MG63 (cell line): Measurements from ENCODE around the gene STK11. TPM values are rescaled to one million over a fixed set of nuclear protein-coding genes. Genes with fewer than 3 reads are reported as not detected.
A peak's percentile ranks its signal among the peaks of the same experiment; 100 is the strongest.
"Not testable (repeated sequence)": the region's sequence is repeated elsewhere in the genome, so short reads cannot be mapped to it uniquely, and the experiment has no call there.

Experiments used
- DNase-seq: peaks from one replicate; pipeline ENCODE4 v3.0.0-alpha.2; 2020
- H3K27me3 ChIP-seq: fragments of 250-450 bp; sonication (Bioruptor Pico); 2 replicates; pipeline ENCODE4 v1.5.1; 2020; ENCODE audit warnings: mild to moderate bottlenecking, moderate library complexity
- H3K36me3 ChIP-seq: fragments of 250-450 bp; sonication (Bioruptor Pico); 2 replicates; pipeline ENCODE4 v1.5.1; 2020; ENCODE audit warnings: mild to moderate bottlenecking, moderate library complexity
- H3K4me3 ChIP-seq: fragments of 250-450 bp; sonication (Bioruptor Pico); 2 replicates; pipeline ENCODE4 v1.5.1; 2020; ENCODE audit warnings: mild to moderate bottlenecking, moderate library complexity
- H3K9me3 ChIP-seq: fragments of 250-450 bp; sonication (Bioruptor Pico); 2 replicates; pipeline ENCODE4 v1.5.1; 2020; ENCODE audit warnings: mild to moderate bottlenecking, moderate library complexity
- total RNA-seq: library from RNA; depleted of rRNA; stranded (reverse); fragments of >200 nt; shearing (Covaris generic); gene quantifications from 2 replicates; pipeline ENCODE4 v1.2.3, GENCODE V29; 2014; ENCODE audit warnings: low replicate concordance

STK11 gene
- total RNA-seq, 1 experiment from 2014 or later = 51.5 TPM

DNA sequence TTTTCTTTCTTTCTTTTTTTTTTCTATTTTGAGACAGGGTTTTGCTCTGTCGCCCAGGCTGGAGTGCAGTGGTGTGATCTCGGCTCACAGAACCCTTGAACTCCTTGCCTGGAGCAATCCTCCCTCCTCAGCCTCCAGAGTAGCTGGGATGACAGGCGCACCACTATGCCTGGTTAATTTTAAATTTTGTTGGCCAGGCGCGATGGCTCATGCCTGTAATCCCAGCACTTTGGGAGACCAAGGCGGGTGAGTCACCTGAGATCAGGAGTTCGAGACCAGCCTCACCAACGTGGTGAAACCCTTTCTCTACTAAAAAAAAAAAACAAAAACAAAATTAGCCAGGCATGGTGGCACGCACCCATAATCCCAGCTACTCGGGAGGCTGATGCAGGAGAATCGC is 22.9 kb upstream of the STK11 start:
- no peak for DNase-seq
- Histone ChIP-seq H3K9me3 (no peaks in the 10 kb centered on the region), H3K27me3 (no peaks in the 10 kb centered on the region), H3K4me3 (no peak overlapping the region), H3K36me3 (no peaks in the 10 kb centered on the region)

DNA sequence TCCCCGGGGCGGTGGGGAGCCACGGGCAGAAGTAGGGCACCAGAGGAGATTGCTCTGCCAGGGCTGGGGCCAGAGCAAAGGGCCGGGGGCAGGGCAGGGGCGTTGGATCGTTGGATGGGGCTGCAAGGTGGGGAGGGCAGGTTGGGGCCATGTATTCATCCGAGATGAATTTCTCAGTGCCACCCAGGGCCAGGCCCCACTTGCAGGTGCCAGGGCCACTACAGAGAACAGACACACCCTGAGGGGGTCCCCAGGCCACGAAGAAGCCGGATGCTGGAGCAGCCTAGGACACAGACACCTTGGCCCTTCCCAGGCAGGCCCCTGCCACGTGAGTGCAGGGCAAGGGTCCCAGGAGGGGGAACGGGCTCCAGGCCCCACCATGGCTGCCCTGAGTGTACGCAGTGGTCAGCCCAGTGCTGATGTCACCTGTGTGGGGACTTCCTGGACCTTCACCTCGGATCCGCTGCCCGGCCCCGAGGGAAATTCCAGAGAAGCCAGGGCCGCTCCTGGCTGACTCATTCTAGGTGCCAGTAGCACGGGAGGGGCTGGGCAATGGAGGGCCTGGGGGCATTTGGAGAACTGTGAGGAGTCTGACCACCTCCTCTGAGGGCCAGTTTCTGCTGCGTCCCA is 21.9 kb upstream of the STK11 start:
- no peaks in the 10 kb centered on the region for H3K36me3 ChIP-seq
- no peak overlapping the region for H3K4me3 ChIP-seq
- H3K9me3 ChIP-seq = no peaks in the 10 kb centered on the region
- DNase-seq = peak; percentile 48
- H3K27me3 ChIP-seq = no peaks in the 10 kb centered on the region

DNA sequence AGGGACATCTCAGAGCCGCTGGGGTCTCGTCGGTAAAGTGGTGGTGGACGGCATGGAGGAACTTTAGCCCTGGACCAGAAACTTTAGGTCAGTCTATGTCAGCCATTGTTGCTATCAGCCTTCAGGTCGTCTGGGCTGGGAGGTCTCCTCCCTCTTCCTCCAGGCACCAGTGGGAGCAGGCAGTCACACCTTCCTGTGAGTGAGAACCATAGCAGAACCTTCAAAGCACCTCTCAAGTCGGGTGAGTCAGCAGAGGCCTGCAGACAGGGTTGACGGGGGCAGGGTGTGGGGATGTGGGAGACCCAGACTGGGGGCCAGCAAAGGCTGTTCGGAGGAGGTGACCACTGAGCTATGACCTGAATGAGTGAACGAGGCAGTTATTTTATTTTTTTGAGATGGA is 16.2 kb upstream of the STK11 start:
- no peak for DNase-seq
- Histone ChIP-seq H3K9me3 (no peaks in the 10 kb centered on the region), H3K4me3 (no peak overlapping the region), H3K36me3 (no peaks in the 10 kb centered on the region), H3K27me3 (no peaks in the 10 kb centered on the region)

DNA sequence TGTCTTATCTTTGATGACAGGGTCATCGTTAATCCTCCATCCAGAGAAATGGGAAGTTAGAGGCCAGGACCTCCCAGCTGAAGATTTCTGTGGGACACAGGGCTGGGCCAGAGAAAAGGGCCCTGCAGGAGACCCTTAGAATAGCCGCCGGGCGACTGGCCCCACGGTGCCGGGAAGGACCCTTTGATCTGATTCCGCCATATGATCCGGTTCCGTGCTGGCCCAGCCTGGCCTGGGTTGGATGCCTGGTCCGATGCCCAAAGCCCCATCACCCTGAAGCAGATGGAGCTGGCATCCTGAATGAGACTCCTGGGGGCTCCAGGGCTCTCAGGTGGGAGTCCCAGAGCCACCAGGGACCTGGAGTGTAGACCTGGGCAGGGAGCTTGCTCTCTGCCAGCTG is 6.0 kb upstream of the STK11 start:
- Histone ChIP-seq H3K27me3 (no peaks in the 10 kb centered on the region), H3K36me3 (no peaks in the 10 kb centered on the region), H3K4me3 (no peak overlapping the region), H3K9me3 (no peaks in the 10 kb centered on the region)
- no peak for DNase-seq

DNA sequence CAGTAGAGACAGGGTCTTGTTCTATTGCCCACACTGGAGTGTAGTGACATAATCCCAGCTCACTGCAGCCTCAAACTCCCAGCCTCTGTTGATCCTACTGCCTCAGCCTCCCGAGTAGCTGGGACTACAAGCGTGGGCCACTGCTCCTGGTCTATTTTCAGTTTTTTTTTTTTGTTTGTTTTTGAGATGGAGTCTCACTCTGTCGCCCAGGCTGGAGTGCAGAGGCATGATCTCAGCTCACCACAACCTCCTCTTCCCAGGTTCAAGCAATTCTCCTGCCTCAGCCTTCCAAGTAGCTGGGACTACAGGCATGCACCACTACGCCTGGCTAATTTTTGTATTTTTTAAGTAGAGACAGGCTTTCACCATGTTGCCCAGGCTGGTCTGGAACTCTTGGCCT is 5.0 kb upstream of the STK11 start:
- not testable (repeated sequence) for H3K4me3 ChIP-seq, H3K27me3 ChIP-seq, H3K9me3 ChIP-seq, H3K36me3 ChIP-seq
- peak; percentile 59 for DNase-seq

DNA sequence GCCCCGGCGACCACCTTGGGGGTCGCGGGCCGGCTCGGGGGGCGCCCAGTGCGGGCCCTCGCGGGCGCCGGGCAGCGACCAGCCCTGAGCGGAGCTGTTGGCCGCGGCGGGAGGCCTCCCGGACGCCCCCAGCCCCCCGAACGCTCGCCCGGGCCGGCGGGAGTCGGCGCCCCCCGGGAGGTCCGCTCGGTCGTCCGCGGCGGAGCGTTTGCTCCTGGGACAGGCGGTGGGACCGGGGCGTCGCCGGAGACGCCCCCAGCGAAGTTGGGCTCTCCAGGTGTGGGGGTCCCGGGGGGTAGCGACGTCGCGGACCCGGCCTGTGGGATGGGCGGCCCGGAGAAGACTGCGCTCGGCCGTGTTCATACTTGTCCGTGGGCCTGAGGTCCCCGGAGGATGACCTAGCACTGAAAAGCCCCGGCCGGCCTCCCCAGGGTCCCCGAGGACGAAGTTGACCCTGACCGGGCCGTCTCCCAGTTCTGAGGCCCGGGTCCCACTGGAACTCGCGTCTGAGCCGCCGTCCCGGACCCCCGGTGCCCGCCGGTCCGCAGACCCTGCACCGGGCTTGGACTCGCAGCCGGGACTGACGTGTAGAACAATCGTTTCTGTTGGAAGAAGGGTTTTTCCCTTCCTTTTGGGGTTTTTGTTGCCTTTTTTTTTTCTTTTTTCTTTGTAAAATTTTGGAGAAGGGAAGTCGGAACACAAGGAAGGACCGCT is 729 bp downstream of the STK11 start:
- Histone ChIP-seq H3K36me3 (peaks cover 2% of the 10 kb centered on the region; the same call in 1 of the 2 replicates), H3K4me3 (peak overlapping the region; percentile 57), H3K9me3 (no peaks in the 10 kb centered on the region), H3K27me3 (no peaks in the 10 kb centered on the region)
- no peak for DNase-seq

DNA sequence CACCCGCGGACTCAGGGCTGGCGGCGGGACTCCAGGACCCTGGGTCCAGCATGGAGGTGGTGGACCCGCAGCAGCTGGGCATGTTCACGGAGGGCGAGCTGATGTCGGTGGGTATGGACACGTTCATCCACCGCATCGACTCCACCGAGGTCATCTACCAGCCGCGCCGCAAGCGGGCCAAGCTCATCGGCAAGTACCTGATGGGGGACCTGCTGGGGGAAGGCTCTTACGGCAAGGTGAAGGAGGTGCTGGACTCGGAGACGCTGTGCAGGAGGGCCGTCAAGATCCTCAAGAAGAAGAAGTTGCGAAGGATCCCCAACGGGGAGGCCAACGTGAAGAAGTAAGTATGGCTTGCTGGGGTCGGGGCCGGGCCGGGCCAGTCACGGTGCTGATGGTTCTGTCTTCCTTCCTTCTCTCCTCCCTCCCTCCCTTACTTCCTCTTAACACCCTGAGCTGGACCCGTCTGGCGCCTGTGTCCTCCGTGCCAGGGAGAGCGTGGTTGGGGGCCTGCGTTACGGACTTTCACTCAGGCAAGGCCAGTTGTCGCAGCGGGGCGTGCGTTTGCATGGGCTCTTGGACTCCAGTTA is 1.4 kb downstream of the STK11 start:
- peaks cover 2% of the 10 kb centered on the region; the same call in 1 of the 2 replicates for H3K36me3 ChIP-seq
- no peaks in the 10 kb centered on the region for H3K9me3 ChIP-seq
- H3K27me3 ChIP-seq = no peaks in the 10 kb centered on the region
- peak overlapping the region; percentile 57 for H3K4me3 ChIP-seq
- no peak for DNase-seq

DNA sequence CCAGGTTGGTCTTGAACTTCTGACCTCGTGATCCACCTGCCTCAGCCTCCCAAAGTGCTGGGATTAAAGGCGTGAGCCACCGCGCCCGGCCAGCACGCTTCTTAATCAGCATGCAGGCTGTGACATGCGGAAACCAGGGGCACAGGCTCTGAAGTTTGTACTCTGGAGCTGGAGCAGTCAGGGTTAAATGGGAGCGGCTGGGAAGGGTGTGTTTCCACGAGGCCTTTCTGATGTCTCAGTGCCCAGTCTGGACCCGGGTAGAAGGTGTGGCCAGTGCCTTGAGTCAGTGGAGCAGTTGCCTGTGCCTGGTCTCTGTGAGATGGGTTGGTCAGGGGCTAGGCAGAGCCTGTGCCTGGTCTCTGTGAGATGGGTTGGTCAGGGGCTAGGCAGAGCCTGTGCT is 3.3 kb downstream of the STK11 start:
- not testable (repeated sequence) for H3K36me3 ChIP-seq, H3K27me3 ChIP-seq, DNase-seq, H3K4me3 ChIP-seq, H3K9me3 ChIP-seq

DNA sequence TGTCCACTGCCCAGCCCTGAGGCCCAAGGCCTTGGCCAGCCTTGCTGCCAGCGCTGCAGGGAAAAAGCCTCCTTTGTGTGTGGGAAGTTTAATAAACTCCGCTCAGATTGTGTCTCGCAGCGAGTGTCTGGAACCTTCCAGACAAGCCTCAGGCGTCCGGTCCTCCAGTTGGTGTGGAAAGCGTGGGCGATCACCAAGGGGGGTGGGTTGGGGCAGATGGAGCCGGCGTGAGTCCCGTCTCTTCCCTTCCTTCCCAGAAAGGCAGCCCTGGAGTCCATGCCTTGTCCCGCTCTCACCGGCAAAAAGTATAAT is 4.6 kb downstream of the STK11 start:
- no peak overlapping the region for H3K4me3 ChIP-seq
- no peaks in the 10 kb centered on the region for H3K9me3 ChIP-seq
- no peak for DNase-seq
- peaks cover 8% of the 10 kb centered on the region for H3K36me3 ChIP-seq
- H3K27me3 ChIP-seq = no peaks in the 10 kb centered on the region

DNA sequence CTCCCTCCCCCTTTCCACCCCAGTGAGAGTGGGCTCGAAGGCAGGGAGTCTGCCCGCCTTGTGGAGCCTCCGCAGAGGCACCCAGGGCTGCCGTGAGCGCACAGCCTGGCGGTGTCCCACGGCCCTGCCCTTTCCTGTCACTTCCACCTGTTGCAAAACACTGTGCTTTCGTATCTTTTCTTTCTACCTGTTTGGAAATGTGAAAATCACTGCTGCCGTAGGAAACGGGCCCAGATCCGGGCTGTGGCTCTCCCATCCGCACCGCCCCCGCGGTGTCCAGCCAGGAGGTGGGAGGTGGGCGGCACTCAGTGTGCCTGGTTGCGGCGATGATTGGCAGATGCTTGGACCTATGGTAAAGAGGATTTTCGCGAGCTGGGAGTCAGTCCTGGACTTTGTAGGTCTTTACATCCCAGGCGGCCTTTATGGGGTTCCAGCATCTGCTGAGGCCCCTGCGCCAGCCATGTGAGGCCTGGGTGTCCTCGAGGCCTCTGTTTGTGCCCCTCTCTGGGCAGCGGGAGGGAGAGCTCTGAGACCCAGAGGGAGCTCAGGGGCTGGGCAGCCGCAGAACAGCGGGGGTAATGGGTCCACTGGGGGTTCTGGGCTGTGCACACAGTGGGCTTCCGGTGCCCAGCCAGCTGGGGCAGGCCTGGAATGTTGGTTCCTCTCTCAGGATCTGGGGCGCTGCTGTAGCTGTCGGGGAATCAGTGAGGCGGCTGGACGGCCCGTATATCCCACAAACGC is 6.1 kb downstream of the STK11 start:
- H3K36me3 ChIP-seq = peaks cover 8% of the 10 kb centered on the region
- H3K4me3 ChIP-seq = no peak overlapping the region
- no peaks in the 10 kb centered on the region for H3K9me3 ChIP-seq
- H3K27me3 ChIP-seq = no peaks in the 10 kb centered on the region
- DNase-seq = no peak

DNA sequence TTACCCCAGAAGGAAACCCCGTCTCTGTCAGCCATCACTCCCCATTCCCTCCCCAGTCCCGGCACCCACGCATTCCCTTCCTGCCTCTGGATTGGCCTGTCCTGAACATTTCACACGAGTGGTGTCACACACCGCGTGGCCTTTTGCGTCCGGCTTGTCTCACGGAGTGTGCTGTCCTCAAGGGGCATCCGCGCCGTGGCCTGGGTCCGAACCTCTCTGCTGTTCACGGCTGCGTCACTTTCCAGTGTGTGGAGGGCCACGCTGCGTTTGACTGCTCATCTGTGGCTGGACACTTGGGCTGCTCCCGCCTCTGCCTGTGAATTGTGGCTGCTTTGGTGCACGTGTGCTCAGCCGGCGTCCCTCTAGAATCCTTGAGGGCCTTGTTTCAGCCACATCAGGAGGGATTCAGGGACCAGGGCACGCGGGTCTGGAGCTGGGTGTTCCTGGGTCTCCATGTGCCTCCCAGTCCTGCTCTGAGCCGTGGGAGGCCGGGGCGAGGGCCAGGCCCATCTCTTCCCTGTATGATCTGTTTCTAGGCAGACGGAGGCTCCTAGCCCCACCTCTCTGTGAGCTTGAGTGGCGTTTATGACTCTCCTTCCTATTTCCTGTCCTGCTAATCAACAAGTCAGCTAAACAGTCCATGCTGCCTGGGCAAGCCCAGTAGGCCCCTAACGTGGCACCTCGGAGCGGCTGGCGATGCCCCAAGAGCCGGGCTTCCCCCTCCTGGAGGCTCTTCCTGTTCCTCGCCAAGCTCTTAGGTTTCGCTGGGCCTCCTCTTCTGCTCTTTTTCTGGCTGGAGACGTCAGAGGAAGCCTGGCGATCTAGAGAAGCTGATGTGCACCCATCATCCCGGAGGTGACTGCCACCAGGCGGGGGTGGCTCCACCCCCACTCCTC is 8.1 kb downstream of the STK11 start:
- no peaks in the 10 kb centered on the region for H3K27me3 ChIP-seq
- peaks cover 5% of the 10 kb centered on the region for H3K36me3 ChIP-seq
- H3K4me3 ChIP-seq = no peak overlapping the region
- no peaks in the 10 kb centered on the region for H3K9me3 ChIP-seq
- DNase-seq = peak; percentile 72

DNA sequence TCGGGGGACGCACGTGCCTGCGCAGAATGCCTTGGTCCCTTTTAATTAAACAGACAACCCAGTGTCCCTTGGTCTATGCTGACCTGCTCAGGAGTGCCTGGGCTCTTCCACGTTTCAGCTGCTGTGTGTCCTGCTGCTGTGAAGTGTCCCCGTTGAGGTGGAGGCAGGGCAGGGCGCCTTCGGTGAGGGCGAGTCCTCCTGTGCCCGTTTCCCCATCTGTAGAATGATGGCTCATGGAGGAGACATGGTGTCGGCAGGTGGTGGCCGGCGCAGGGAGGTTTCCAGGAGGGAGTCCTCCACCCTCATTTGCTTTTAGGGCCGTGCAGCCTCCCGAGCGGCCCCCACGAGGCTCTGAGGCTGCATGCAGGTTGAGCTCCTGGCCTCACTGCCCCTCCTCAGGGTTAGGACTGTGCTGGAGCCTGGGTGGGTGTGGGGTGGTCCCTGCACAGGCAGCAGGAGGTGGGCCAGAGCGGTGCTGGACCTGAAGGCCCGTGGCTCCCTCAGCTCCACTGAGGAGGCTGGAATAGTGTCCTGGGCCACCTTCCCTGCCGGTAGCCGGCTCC is 8.8 kb downstream of the STK11 start:
- H3K9me3 ChIP-seq = no peaks in the 10 kb centered on the region
- peaks cover 5% of the 10 kb centered on the region for H3K36me3 ChIP-seq
- no peak overlapping the region for H3K4me3 ChIP-seq
- H3K27me3 ChIP-seq = no peaks in the 10 kb centered on the region
- no peak for DNase-seq

DNA sequence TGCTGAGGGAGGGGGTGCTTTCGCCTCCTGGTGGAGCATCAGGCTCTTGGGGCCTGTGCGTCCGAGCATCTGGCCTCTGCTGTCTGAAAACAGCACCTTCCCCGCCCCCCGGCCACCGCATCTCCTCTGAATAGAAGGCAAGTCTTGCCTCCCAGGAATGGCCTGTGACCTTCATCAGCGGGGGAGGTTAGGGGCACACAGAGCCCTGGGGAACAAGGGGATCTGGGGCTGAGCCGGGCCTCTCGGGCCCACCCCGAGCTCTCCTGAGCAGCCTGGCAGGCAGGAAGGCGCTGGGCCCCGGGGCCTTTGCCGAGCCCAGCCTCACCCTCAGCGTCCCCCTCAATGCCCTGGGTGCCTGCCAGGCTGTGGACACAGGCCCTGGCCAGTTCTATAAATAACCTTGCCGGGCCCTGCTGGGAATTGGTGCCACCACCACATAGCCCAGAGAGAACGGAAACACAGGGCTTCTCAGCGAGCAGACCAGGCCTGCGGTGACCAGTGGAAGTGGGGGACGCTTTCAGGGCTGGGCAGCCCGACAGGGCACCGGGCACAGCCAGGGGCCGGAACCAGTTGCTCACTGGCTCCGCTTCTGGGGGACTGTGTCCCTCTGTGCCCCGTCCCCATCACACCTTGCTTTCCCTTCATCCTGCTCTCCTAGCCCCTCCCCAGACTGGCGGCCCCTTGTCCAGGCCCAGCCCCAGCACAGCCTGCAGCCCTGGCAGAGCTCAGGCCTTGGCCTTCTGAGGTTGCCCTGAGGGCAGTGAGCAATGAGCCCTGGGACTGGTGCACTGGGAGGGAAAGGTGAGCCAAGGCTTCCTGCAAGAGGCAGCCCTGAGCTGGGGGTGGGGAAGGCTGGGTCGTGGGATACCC is 9.5 kb downstream of the STK11 start:
- Histone ChIP-seq H3K27me3 (no peaks in the 10 kb centered on the region), H3K9me3 (no peaks in the 10 kb centered on the region), H3K36me3 (peaks cover 5% of the 10 kb centered on the region), H3K4me3 (no peak overlapping the region)
- DNase-seq = peak; percentile 68

DNA sequence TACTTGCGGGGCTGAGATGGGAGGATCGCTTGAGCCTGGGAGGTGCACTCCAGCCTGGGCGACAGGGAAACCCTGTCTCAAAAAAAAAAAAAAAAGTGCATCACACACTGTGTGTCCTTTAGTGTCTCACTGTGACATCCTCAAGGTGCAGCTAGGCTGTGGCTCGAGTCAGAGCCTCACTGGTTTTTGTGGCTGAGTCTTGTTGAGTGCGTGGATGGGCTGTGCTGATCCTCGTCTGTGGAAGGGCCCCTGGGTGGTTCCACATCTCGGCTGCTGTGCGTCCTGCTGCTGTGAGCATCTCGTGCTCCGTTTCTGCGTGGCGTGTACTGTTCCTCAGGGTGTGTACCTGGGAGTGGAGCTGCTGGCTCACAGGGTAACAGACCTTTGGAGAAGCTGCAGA is 11.2 kb downstream of the STK11 start:
- no peak for DNase-seq
- Histone ChIP-seq H3K9me3 (no peaks in the 10 kb centered on the region), H3K27me3 (no peaks in the 10 kb centered on the region), H3K4me3 (no peak overlapping the region), H3K36me3 (peaks cover 10% of the 10 kb centered on the region)

DNA sequence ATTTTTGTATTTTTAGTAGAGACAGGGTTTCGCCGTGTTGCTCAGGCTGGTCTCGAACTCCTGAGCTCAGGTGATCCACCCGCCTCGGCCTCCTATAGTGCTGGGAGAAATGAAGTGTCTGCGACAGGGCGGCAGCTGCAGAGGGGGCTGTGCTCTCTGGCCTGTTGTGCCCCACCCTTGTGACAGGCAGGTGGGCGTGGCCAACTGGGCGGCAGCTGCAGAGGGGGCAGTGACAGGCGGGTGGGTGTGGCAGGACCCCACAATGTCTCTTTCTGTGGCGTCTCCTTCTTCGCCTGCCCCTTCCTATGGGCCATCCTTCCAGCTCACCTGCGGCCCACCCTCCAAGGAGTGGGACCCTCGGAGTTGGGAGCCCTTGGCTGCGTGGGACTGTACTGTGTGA is 11.8 kb downstream of the STK11 start:
- no peak for DNase-seq
- H3K4me3 ChIP-seq = no peak overlapping the region
- peaks cover 10% of the 10 kb centered on the region for H3K36me3 ChIP-seq
- H3K9me3 ChIP-seq = no peaks in the 10 kb centered on the region
- no peaks in the 10 kb centered on the region for H3K27me3 ChIP-seq
